Measurements from ENCODE around the gene MRGPRD.

Gene MRGPRD, protein sequence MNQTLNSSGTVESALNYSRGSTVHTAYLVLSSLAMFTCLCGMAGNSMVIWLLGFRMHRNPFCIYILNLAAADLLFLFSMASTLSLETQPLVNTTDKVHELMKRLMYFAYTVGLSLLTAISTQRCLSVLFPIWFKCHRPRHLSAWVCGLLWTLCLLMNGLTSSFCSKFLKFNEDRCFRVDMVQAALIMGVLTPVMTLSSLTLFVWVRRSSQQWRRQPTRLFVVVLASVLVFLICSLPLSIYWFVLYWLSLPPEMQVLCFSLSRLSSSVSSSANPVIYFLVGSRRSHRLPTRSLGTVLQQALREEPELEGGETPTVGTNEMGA

GRCh38 chr11:68980776-68981065 lies at the start of gene MRGPRD:
TSS of gene MRGPRD (minus strand) at chr11:68980986. CDS start at chr11:68980986, 0 bp downstream.
- Histone ChIP-seq H3K27me3 (ENCODE audit: low read depth, low read length) (peaks cover 26% of the 10 kb centered on the region), H4K20me1 (ENCODE audit: insufficient read depth, low read length) (no peaks in the 10 kb centered on the region), H3K36me3 (replicated peaks; ENCODE audit: low read depth, low read length) (no peaks in the 10 kb centered on the region), H3K27ac (ENCODE audit: low read length) (no peak within 1 kb of the TSS), H3K79me2 (ENCODE audit: low read length) (no peaks in the 10 kb centered on the region), H2AFZ (ENCODE audit: low read depth, low read length) (no peak within 1 kb of the TSS), H3K4me1 (ENCODE audit: low read length) (no peaks in the 10 kb centered on the region), H3K9me3 (ENCODE audit: insufficient read depth, low read length) (no peaks in the 10 kb centered on the region), H3K4me3 (ENCODE audit: low read length) (no peak within 1 kb of the TSS), H3K9ac (ENCODE audit: low read length) (no peak within 1 kb of the TSS), H3K4me2 (ENCODE audit: low read length) (no peak within 1 kb of the TSS)
- TF ChIP-seq EZH2phosphoT487 (IDR thresholded peaks at IDR 0.05; ENCODE audit: low read depth) = no peak
- TF ChIP-seq, protein P1, sequence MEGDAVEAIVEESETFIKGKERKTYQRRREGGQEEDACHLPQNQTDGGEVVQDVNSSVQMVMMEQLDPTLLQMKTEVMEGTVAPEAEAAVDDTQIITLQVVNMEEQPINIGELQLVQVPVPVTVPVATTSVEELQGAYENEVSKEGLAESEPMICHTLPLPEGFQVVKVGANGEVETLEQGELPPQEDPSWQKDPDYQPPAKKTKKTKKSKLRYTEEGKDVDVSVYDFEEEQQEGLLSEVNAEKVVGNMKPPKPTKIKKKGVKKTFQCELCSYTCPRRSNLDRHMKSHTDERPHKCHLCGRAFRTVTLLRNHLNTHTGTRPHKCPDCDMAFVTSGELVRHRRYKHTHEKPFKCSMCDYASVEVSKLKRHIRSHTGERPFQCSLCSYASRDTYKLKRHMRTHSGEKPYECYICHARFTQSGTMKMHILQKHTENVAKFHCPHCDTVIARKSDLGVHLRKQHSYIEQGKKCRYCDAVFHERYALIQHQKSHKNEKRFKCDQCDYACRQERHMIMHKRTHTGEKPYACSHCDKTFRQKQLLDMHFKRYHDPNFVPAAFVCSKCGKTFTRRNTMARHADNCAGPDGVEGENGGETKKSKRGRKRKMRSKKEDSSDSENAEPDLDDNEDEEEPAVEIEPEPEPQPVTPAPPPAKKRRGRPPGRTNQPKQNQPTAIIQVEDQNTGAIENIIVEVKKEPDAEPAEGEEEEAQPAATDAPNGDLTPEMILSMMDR (IDR thresholded peaks at IDR 0.05; ENCODE audit: low read depth, low read length) = no peak

- Histone ChIP-seq H3K4me1 (ENCODE audit: low read length) (no peaks in the 10 kb centered on the region), H3K4me2 (ENCODE audit: low read length) (no peak overlapping the region), H4K20me1 (ENCODE audit: insufficient read depth, low read length) (no peaks in the 10 kb centered on the region), H3K79me2 (ENCODE audit: low read length) (no peaks in the 10 kb centered on the region), H3K4me3 (ENCODE audit: low read length) (no peak overlapping the region), H2AFZ (ENCODE audit: low read depth, low read length) (no peak overlapping the region), H3K27ac (ENCODE audit: low read length) (no peak overlapping the region), H3K36me3 (replicated peaks; ENCODE audit: low read depth, low read length) (no peaks in the 10 kb centered on the region), H3K9ac (ENCODE audit: low read length) (no peak overlapping the region), H3K9me3 (ENCODE audit: insufficient read depth, low read length) (no peaks in the 10 kb centered on the region), H3K27me3 (ENCODE audit: low read depth, low read length) (peaks cover 12% of the 10 kb centered on the region)
- TF ChIP-seq, protein P1 (IDR thresholded peaks at IDR 0.05; ENCODE audit: low read depth, low read length) = no peak
- no peak for TF ChIP-seq EZH2phosphoT487 (IDR thresholded peaks at IDR 0.05; ENCODE audit: low read depth)
Measured at GRCh38 chr11:69030301-69030700, 49.5 kb upstream of the MRGPRD start.

GRCh38 chr11:69027704-69028372 lies 47.1 kb upstream of the MRGPRD start:
- Histone ChIP-seq H3K4me2 (ENCODE audit: low read length) (no peak overlapping the region), H3K9me3 (ENCODE audit: insufficient read depth, low read length) (no peaks in the 10 kb centered on the region), H3K4me3 (ENCODE audit: low read length) (no peak overlapping the region), H3K27ac (ENCODE audit: low read length) (no peak overlapping the region), H3K9ac (ENCODE audit: low read length) (no peak overlapping the region), H2AFZ (ENCODE audit: low read depth, low read length) (no peak overlapping the region), H3K36me3 (replicated peaks; ENCODE audit: low read depth, low read length) (no peaks in the 10 kb centered on the region), H4K20me1 (ENCODE audit: insufficient read depth, low read length) (no peaks in the 10 kb centered on the region), H3K4me1 (ENCODE audit: low read length) (no peaks in the 10 kb centered on the region), H3K27me3 (ENCODE audit: low read depth, low read length) (peaks cover 12% of the 10 kb centered on the region), H3K79me2 (ENCODE audit: low read length) (no peaks in the 10 kb centered on the region)
- TF ChIP-seq EZH2phosphoT487 (IDR thresholded peaks at IDR 0.05; ENCODE audit: low read depth) = no peak
- TF ChIP-seq, protein P1 (IDR thresholded peaks at IDR 0.05; ENCODE audit: low read depth, low read length) = no peak

DNA sequence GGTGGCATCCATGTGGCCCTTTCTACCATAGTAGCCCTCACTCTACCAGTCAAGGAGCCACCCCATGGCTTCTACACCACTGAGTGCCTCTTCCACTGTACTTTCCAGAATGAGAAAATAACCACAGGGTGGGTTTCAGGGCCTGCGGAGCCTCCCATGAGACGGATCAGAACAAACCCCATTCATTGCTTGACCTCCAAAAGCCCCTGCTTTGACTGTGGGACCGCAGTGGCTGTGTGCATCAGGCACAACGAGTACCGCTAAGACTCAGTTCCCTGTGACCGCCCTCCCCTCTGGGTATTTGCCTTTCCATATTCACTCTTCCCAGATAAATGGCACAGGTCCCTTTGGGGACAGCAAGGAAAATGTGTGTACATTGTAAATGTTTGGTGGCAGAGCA lies 43.7 kb upstream of the MRGPRD start:
- TF ChIP-seq, protein P1 (IDR thresholded peaks at IDR 0.05; ENCODE audit: low read depth, low read length) = no peak
- TF ChIP-seq EZH2phosphoT487 (IDR thresholded peaks at IDR 0.05; ENCODE audit: low read depth) = no peak
- Histone ChIP-seq H3K9me3 (ENCODE audit: insufficient read depth, low read length) (no peaks in the 10 kb centered on the region), H3K36me3 (replicated peaks; ENCODE audit: low read depth, low read length) (no peaks in the 10 kb centered on the region), H3K27me3 (ENCODE audit: low read depth, low read length) (no peaks in the 10 kb centered on the region; the same call in 1 of the 2 replicates), H3K4me2 (ENCODE audit: low read length) (no peak overlapping the region), H3K4me3 (ENCODE audit: low read length) (no peak overlapping the region), H3K27ac (ENCODE audit: low read length) (no peak overlapping the region), H3K4me1 (ENCODE audit: low read length) (no peaks in the 10 kb centered on the region), H3K79me2 (ENCODE audit: low read length) (no peaks in the 10 kb centered on the region), H4K20me1 (ENCODE audit: insufficient read depth, low read length) (no peaks in the 10 kb centered on the region), H2AFZ (ENCODE audit: low read depth, low read length) (no peak overlapping the region), H3K9ac (ENCODE audit: low read length) (no peak overlapping the region)
